Endothelial cell of umbilical vein (primary cell): Measurements from ENCODE around the gene LRRC7. TPM values are rescaled to one million over a fixed set of nuclear protein-coding genes. Genes with fewer than 3 reads are reported as not detected.

Experiments
- BruUV-seq: library from RNA; stranded (reverse); fragments of 400-500 nt; replicated peaks from 2 replicates; lab custom pipeline; 2021; lab: Mats Ljungman, UMichigan
- CTCF ChIA-PET: fragments of 300-600, 350-600 bp; sonication (Branson Sonifier 250); formaldehyde crosslinking; loops from one replicate; lab custom pipeline; 2021; ENCODE audit warnings: antibody characterized with exemption, inconsistent platforms; lab: Charles Lee
- POLR2A ChIA-PET: fragments of 300-600, 350-600 bp; sonication (Branson Sonifier 250); formaldehyde crosslinking; loops from one replicate; lab custom pipeline; 2021; ENCODE audit warnings: antibody characterized with exemption, inconsistent platforms; lab: Charles Lee
- DNase-seq: peaks from one replicate; pipeline ENCODE4 v3.0.0-alpha.2; 2011; ENCODE audit warnings: low read depth, low spot score
- FAIRE-seq: peaks from 2 replicates; lab custom pipeline; 2011; peaks lifted over from hg19 to GRCh38; lab: Jason Lieb, UNC
- H2AFZ ChIP-seq: 2 replicates; pipeline ENCODE4 v1.6.0; 2012; ENCODE audit warnings: low read depth, low read length, control low read depth, inconsistent platforms
- H3K27ac ChIP-seq: 2 replicates; pipeline ENCODE4 v1.5.1; 2011; ENCODE audit warnings: low read depth, mild to moderate bottlenecking, control low read depth, low read length, moderate library complexity; ENCODE audit not compliant: insufficient read depth
- H3K27me3 ChIP-seq, 2 experiments: 2 replicates each; pipeline versions ENCODE4 v1.6.0 to v1.6.1; 2011; ENCODE audit warnings: low read length in 2 of 2, mixed read lengths in 1 of 2; ENCODE audit not compliant: control insufficient read depth in 2 of 2, insufficient read depth in 2 of 2
- H3K36me3 ChIP-seq, 2 experiments: 2 replicates in 1 of 2; 3 replicates in 1 of 2; pipeline ENCODE4 v1.5.1; 2011; ENCODE audit warnings: low read length in 2 of 2, mild to moderate bottlenecking in 1 of 2, moderate library complexity in 1 of 2; ENCODE audit not compliant: control insufficient read depth in 2 of 2, insufficient read depth in 2 of 2; ENCODE audit errors: extremely low read depth in 1 of 2
- H3K4me1 ChIP-seq: 3 replicates; pipeline ENCODE4 v1.5.1; 2011; ENCODE audit warnings: mild to moderate bottlenecking, low read length; ENCODE audit not compliant: control insufficient read depth, insufficient read depth; ENCODE audit errors: extremely low read depth
- H3K4me2 ChIP-seq: 2 replicates; pipeline ENCODE4 v1.6.1; 2011; ENCODE audit warnings: low read length, control low read depth, mixed read lengths; ENCODE audit not compliant: insufficient read depth
- H3K4me3 ChIP-seq, 3 experiments: fragments of 200-600 bp in 1 of 3; sonication (generic), shearing (Covaris generic) in 1 of 3; replicated peaks in 1 of 3; 2 replicates each; pipeline ENCODE4 v1.5.1; 2011 to 2016; ENCODE audit warnings: control low read depth in 3 of 3, low read length in 3 of 3, mild to moderate bottlenecking in 2 of 3, inconsistent platforms in 1 of 3, low read depth in 1 of 3, moderate library complexity in 1 of 3; ENCODE audit not compliant: insufficient read depth in 1 of 3
- H3K79me2 ChIP-seq: 2 replicates; pipeline ENCODE4 v1.6.0; 2012; ENCODE audit warnings: low read length, inconsistent platforms; ENCODE audit not compliant: control insufficient read depth, insufficient read depth
- H3K9ac ChIP-seq: replicated peaks from 2 replicates; pipeline ENCODE3; 2011; ENCODE audit warnings: low read length, control low read depth; ENCODE audit not compliant: insufficient read depth; ENCODE audit errors: extremely low read depth
- H3K9me1 ChIP-seq: replicated peaks from 3 replicates; pipeline ENCODE4 v1.6.0; 2011; ENCODE audit warnings: mild to moderate bottlenecking, low read length; ENCODE audit not compliant: control insufficient read depth, insufficient read depth; ENCODE audit errors: extremely low read depth
- H3K9me3 ChIP-seq: replicated peaks from 2 replicates; pipeline ENCODE4 v1.5.1; 2012; ENCODE audit warnings: low read length, inconsistent platforms; ENCODE audit not compliant: control insufficient read depth, insufficient read depth
- H4K20me1 ChIP-seq: replicated peaks from 2 replicates; pipeline ENCODE3; 2011; ENCODE audit warnings: mild to moderate bottlenecking, low read length; ENCODE audit not compliant: control insufficient read depth, insufficient read depth; ENCODE audit errors: extremely low read depth
- CTCF ChIP-seq, 2 donors: IDR thresholded peaks; 1 replicate in 1 of 2; 2 replicates in 1 of 2; pipeline ENCODE4 v1.5.1; 2011; ENCODE audit warnings: low read length in 2 of 2, mild to moderate bottlenecking in 2 of 2, moderate library complexity in 2 of 2, control low read depth in 1 of 2, inconsistent platforms in 1 of 2, low read depth in 1 of 2; ENCODE audit not compliant: insufficient read depth in 1 of 2; ENCODE audit errors: extremely low read depth in 1 of 2
- EZH2 ChIP-seq: IDR thresholded peaks from 2 replicates; pipeline ENCODE4 v1.6.1; 2012; ENCODE audit warnings: borderline replicate concordance, low read depth, mild to moderate bottlenecking, moderate library complexity, low read length, inconsistent platforms; ENCODE audit not compliant: severe bottlenecking
- FOS ChIP-seq: IDR thresholded peaks from 2 replicates; pipeline ENCODE4 v1.6.1; 2011; ENCODE audit warnings: mild to moderate bottlenecking, low read length, moderate library complexity, borderline replicate concordance; ENCODE audit not compliant: insufficient read depth
- GATA2 ChIP-seq: IDR thresholded peaks from 2 replicates; pipeline ENCODE4 v1.7.0; 2011; ENCODE audit warnings: low read depth, mild to moderate bottlenecking, moderate library complexity, mixed read lengths, low read length; ENCODE audit not compliant: insufficient read length, insufficient read depth
- JUN ChIP-seq: IDR thresholded peaks from 2 replicates; pipeline ENCODE4 v1.6.1; 2011; ENCODE audit warnings: borderline replicate concordance, low read depth; ENCODE audit not compliant: insufficient read length, insufficient read depth
- MAX ChIP-seq: IDR thresholded peaks from 2 replicates; pipeline ENCODE4 v1.6.1; 2011; ENCODE audit not compliant: insufficient read depth, insufficient read length
- MYC ChIP-seq: IDR thresholded peaks from one replicate; pipeline ENCODE4 v1.6.1; 2011; ENCODE audit warnings: mild to moderate bottlenecking, low read depth, low read length
- POLR2A ChIP-seq: IDR thresholded peaks from 2 replicates; pipeline ENCODE4 v1.6.1; 2012; ENCODE audit warnings: low read depth, mild to moderate bottlenecking, control low read depth, low read length
- POLR2AphosphoS5 ChIP-seq: IDR thresholded peaks from 2 replicates; pipeline ENCODE4 v1.6.1; 2012; ENCODE audit warnings: low read depth, mild to moderate bottlenecking, control low read depth, low read length, moderate library complexity; ENCODE audit not compliant: insufficient read depth
- dilution Hi-C: fragments of 300-500 bp; cut with MboI; formaldehyde crosslinking; loops from one replicate; pipeline ENCODE4 v1.15.0; 2019; ENCODE audit warnings: low sequenced_read_pairs; ENCODE audit not compliant: extremely low pct_ligation_motif_present
- intact Hi-C: fragments of 100-400 bp; cut with micrococcal nuclease; formaldehyde crosslinking; loops from one replicate; pipeline ENCODE4 v1.10.0; 2022
- polyA plus RNA-seq, 4 experiments: library from polyadenylated mRNA; depleted of rRNA in 3 of 4; stranded (reverse) in 3 of 4; unstranded in 1 of 4; fragments of >200 nt; gene quantifications; 2 replicates each; pipeline versions ENCODE4 v1.2.1 to v1.2.3, GENCODE V29; 2011 to 2012; ENCODE audit warnings: missing spikeins in 1 of 4
- total RNA-seq: library from RNA; stranded (reverse); gene quantifications from 2 replicates; pipeline ENCODE4 v1.2.3, GENCODE V29; 2021

The LRRC7 gene
- total and polyA plus RNA-seq, 2 donors (not counting 3 experiments of a cell fraction or from before 2014, with no cell fraction given): 0.11 to 0.58 TPM

- ChIA-PET CTCF (interaction anchor here (1.0 to 1.3 kb wide), 2 partner anchors 8 to 23 kb away, joined by 3 to 4 read pairs; no protein-coding TSS in a partner anchor), POLR2A (no interaction called here)
- Histone ChIP-seq H2AFZ (no peak overlapping the region), H3K9ac (no peak overlapping the region), H4K20me1 (no peaks in the 10 kb centered on the region), H3K4me1 (no peaks in the 10 kb centered on the region), H3K4me2 (no peak overlapping the region), H3K79me2 (no peaks in the 10 kb centered on the region), H3K9me1 (no peaks in the 10 kb centered on the region), H3K9me3 (no peaks in the 10 kb centered on the region), H3K27me3 (no peaks in the 10 kb centered on the region), H3K4me3 (no peak overlapping the region), H3K27ac (no peak overlapping the region), H3K36me3 (no peaks in the 10 kb centered on the region)
- intact Hi-C loops: no loop called here
- BruUV-seq: no TSS peak
- TF ChIP-seq MYC (no peak), GATA2 (no peak), CTCF (IDR thresholded peaks at IDR 0.05; ENCODE audit: extremely low read depth in 1 of 2, insufficient read depth in 1 of 2, low read depth in 1 of 2, low read length in 2 of 2) (no peak), POLR2A (no peak), POLR2AphosphoS5 (no peak), MAX (no peak), JUN (no peak), EZH2 (no peak), FOS (no peak)
- dilution Hi-C loops: no loop called here
- no peak for FAIRE-seq
- no peak for DNase-seq
Observed at GRCh38 chr1:70103770-70104169, 536.0 kb downstream of the LRRC7 start.
